ENCODE data around the gene MIDN. TPM values are rescaled to one million over a fixed set of nuclear protein-coding genes. Genes with fewer than 3 reads are reported as not detected.

MIDN gene
- total RNA-seq, 1 donor from 2014 or later = 325 TPM

GRCh38 chr19:1307320-1307719 lies 58.9 kb downstream of the MIDN start:
- Mint-ChIP-seq H3K27me3 (ENCODE audit: unreplicated experiment) (no peaks in the 10 kb centered on the region), H3K27ac (ENCODE audit: unreplicated experiment) (no peak overlapping the region), H3K4me1 (ENCODE audit: low read depth, unreplicated experiment) (no peaks in the 10 kb centered on the region), H3K9me3 (ENCODE audit: unreplicated experiment) (peaks cover 2% of the 10 kb centered on the region), H3K4me3 (ENCODE audit: unreplicated experiment) (no peak overlapping the region), H3K36me3 (ENCODE audit: unreplicated experiment) (no peaks in the 10 kb centered on the region)
- no peak for TF ChIP-seq CTCF (IDR thresholded peaks at IDR 0.05; ENCODE audit: partially characterized antibody, unreplicated experiment)
- no peak for DNase-seq

- H3K4me1 Mint-ChIP-seq (ENCODE audit: low read depth, unreplicated experiment) = no peaks in the 10 kb centered on the region
- no peaks in the 10 kb centered on the region for H3K27me3 Mint-ChIP-seq (ENCODE audit: unreplicated experiment)
- DNase-seq = no peak
- H3K9me3 Mint-ChIP-seq (ENCODE audit: unreplicated experiment) = peaks cover 2% of the 10 kb centered on the region
- TF ChIP-seq CTCF (IDR thresholded peaks at IDR 0.05; ENCODE audit: partially characterized antibody, unreplicated experiment) = no peak
- no peaks in the 10 kb centered on the region for H3K36me3 Mint-ChIP-seq (ENCODE audit: unreplicated experiment)
- H3K4me3 Mint-ChIP-seq (ENCODE audit: unreplicated experiment) = no peak overlapping the region
- H3K27ac Mint-ChIP-seq (ENCODE audit: unreplicated experiment) = no peak overlapping the region
Measured at GRCh38 chr19:1307755-1308303, 59.4 kb downstream of the MIDN start.

- DNase-seq = no peak
- Mint-ChIP-seq H3K27ac (ENCODE audit: unreplicated experiment) (no peak overlapping the region), H3K4me1 (ENCODE audit: low read depth, unreplicated experiment) (peaks cover 2% of the 10 kb centered on the region), H3K4me3 (ENCODE audit: unreplicated experiment) (no peak overlapping the region), H3K36me3 (ENCODE audit: unreplicated experiment) (no peaks in the 10 kb centered on the region), H3K27me3 (ENCODE audit: unreplicated experiment) (no peaks in the 10 kb centered on the region), H3K9me3 (ENCODE audit: unreplicated experiment) (no peaks in the 10 kb centered on the region)
- no peak for TF ChIP-seq CTCF (IDR thresholded peaks at IDR 0.05; ENCODE audit: partially characterized antibody, unreplicated experiment)
Measured at GRCh38 chr19:1308718-1309117, 60.3 kb downstream of the MIDN start.

Other genes starting within 250 kb of the MIDN start
- gene GRIN3B, start 248.2 kb upstream of the MIDN start, total RNA-seq (ENCODE audit: unreplicated experiment) = 0.93 TPM
- gene TMEM259, start 227.5 kb upstream of the MIDN start, total RNA-seq (ENCODE audit: unreplicated experiment) = 222 TPM
- not detected for gene RNU6-2, start 227.1 kb upstream of the MIDN start, total RNA-seq (ENCODE audit: unreplicated experiment)
- gene CNN2, start 222.0 kb upstream of the MIDN start, total RNA-seq (ENCODE audit: unreplicated experiment) = 117 TPM
- 110 TPM for gene ABCA7, start 208.5 kb upstream of the MIDN start, total RNA-seq (ENCODE audit: unreplicated experiment)
- 1.7 TPM for gene ARHGAP45, start 181.4 kb upstream of the MIDN start, total RNA-seq (ENCODE audit: unreplicated experiment)
- gene POLR2E, start 153.2 kb upstream of the MIDN start, total RNA-seq (ENCODE audit: unreplicated experiment) = 140 TPM
- 210 TPM for gene GPX4, start 144.6 kb upstream of the MIDN start, total RNA-seq (ENCODE audit: unreplicated experiment)
- 65.5 TPM for gene SBNO2, start 74.3 kb upstream of the MIDN start, total RNA-seq (ENCODE audit: unreplicated experiment)
- 48.2 TPM for gene STK11, start 42.8 kb upstream of the MIDN start, total RNA-seq (ENCODE audit: unreplicated experiment)
- 74.7 TPM for gene CBARP, start 10.6 kb upstream of the MIDN start, total RNA-seq (ENCODE audit: unreplicated experiment)
- gene ATP5F1D, start 6.8 kb upstream of the MIDN start, total RNA-seq (ENCODE audit: unreplicated experiment) = 129 TPM
- 341 TPM for gene CIRBP, start 20.7 kb downstream of the MIDN start, total RNA-seq (ENCODE audit: unreplicated experiment)
- 17.3 TPM for gene FAM174C, start 26.9 kb downstream of the MIDN start, total RNA-seq (ENCODE audit: unreplicated experiment)
- 61.4 TPM for gene EFNA2, start 37.3 kb downstream of the MIDN start, total RNA-seq (ENCODE audit: unreplicated experiment)
- 123 TPM for gene NDUFS7, start 135.3 kb downstream of the MIDN start, total RNA-seq (ENCODE audit: unreplicated experiment)
- gene GAMT, start 153.0 kb downstream of the MIDN start, total RNA-seq (ENCODE audit: unreplicated experiment) = 17.9 TPM
- gene DAZAP1, start 159.0 kb downstream of the MIDN start, total RNA-seq (ENCODE audit: unreplicated experiment) = 135 TPM
- 603 TPM for gene RPS15, start 189.8 kb downstream of the MIDN start, total RNA-seq (ENCODE audit: unreplicated experiment)
- gene APC2, start 201.5 kb downstream of the MIDN start, total RNA-seq (ENCODE audit: unreplicated experiment) = 371 TPM
- gene C19orf25, start 230.6 kb downstream of the MIDN start, total RNA-seq (ENCODE audit: unreplicated experiment) = 29.2 TPM
- 21.2 TPM for gene PCSK4, start 241.8 kb downstream of the MIDN start, total RNA-seq (ENCODE audit: unreplicated experiment)
- gene REEP6, start 242.6 kb downstream of the MIDN start, total RNA-seq (ENCODE audit: unreplicated experiment) = 21.5 TPM